ENCODE data around the gene BTBD1. TPM values are rescaled to one million over a fixed set of nuclear protein-coding genes. Genes with fewer than 3 reads are reported as not detected.
"Not testable (repeated sequence)": the region's sequence is repeated elsewhere in the genome, so short reads cannot be mapped to it uniquely, and the experiment has no call there.

BTBD1 gene
- total RNA-seq, 1 donor from 2014 or later: 60.3 TPM

DNA sequence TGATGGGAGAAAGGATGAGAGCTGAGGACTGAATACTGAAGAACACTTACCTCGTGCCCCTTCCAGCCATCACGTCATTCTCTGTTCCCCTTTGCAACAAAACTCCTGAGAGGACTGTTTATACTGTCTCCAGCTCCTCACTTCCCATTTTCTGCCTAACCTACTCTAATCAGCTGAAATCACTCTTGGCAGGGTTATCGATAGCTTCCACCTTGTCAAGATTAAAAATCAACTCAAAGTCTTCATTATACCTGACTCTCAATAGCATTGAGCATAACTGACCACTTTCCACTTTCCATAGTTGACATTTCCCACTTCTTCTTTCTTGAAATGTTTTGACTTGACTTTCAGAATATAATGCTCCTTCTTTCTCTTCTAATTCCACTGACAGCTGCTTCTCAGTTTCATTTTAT is 4.3 kb downstream of the BTBD1 start:
- intact Hi-C loops (cut with micrococcal nuclease): loop anchor here (2.0 kb wide), 1 partner anchor 14 kb away; no protein-coding TSS in a partner anchor

DNA sequence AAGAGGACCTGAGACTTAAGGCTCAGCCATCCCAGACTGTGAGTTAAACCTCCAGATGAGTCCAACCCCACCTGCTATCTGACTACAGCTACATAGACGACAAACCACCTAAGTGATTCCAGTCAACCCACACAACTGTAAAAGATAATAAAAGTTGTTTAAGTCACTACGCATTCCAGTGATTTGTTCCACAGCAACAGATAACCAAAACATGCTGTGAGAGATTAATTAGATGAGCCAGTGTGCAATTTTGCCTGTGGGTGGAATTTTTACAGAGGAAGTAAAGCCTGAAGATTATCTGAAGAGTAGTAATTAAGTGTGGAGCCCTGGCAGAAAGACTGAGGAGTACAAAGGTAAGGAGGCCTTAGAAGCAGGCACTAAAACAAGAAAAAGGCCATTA is 5.4 kb downstream of the BTBD1 start:
- intact Hi-C loops (cut with micrococcal nuclease): loop anchor here (2.0 kb wide), 1 partner anchor 13 kb away; no protein-coding TSS in a partner anchor

DNA sequence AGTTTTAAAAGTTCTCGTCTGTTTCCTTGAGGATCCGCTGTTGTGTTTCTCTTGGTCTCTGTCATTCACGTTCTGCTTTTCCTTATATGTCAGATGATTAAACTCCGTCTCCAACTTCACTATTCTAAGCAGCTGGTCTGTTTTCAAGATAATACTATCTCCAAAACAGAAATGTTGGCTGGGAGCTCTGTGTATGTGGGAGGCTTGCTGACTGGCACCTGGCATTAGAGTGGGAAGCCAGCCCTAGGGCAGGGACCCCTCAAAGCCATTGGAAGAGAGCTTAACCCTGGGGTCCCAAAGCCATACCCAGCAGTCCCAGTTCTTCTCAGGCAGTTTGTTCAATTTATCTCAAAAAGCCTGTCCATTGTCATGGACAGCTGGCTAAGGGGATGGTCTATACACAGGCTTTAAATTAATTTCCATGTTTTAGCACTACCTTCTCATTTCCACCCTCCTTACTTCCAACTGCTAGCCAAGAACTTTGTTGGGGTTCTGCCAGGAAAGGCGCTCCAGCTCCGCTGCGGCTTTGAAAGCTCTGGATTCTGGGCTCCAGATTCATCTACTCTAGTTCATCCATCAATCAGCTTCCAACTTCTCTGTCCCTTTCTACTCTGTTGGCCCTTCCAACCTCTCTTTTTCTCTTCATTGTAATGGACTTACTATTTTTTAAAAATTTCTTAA is 9.2 kb downstream of the BTBD1 start:
- intact Hi-C loops (cut with micrococcal nuclease): no loop called here

- intact Hi-C loops (cut with micrococcal nuclease): no loop called here
These were observed 10.1 kb downstream of the BTBD1 start for GRCh38 chr15:83057002-83057401.

DNA sequence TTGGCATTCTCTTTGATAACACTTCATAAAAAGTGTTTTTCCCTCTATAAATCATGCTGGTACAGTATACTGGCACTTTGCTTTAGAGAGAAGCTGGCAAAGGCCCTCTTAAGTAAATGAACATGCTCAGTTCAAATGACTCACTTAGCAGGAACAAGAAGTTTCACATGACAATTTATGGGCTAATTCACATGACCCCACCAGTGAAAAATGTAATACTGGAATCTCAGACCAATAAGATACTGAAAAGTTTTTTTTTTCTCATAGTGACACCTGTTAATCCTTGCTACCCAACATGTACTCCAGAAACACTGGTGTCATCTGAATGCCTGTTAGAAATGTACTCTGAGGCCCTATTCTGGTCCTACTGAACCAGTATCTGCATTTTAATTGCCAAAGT is 13.9 kb downstream of the BTBD1 start:
- intact Hi-C loops (cut with micrococcal nuclease): no loop called here

DNA sequence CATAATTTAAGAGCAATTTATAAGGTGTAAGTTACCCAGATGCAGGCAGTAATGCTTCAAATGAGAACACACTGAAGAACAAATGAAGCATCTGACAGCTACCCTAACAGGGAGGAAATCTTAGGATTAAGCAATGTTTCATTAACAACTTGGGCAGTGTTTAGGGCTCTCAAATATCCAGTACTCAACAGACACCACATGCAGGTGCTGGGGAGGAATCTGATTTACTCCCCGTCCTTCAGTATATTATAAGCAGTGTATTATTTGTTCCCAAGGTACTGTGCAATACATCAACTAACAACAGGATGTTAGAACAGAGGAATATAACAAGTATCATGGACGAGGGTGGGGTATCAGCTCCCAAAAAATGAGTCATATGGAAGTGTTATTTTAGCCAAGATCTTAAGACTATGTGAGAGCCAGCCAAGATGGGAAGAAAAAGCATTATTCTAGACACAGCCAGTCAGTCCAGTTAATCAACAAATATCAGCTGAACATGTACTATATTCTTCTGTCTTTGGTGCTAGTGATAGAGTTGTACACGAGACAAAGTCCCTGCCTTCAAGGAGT is 20.4 kb downstream of the BTBD1 start:
- intact Hi-C loops (cut with micrococcal nuclease): no loop called here

DNA sequence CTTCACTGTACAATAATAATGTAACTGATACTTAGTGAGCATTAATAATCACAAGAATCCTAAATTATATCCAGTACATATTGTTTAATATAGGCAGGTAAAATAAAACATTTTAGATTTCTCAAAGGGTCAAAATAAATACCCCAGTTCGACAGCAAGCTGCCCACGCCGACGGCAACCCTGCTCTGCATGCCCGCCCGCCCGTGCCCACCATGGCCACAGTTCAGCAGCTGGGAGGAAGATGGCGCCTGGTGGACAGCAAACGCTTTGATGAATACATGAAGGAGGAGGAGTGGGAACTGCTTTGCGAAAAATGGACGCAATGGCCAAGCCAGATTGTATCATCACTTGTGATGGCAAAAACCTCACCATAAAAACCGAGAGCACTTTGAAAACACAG is 22.9 kb downstream of the BTBD1 start:
- intact Hi-C loops (cut with micrococcal nuclease): no loop called here

DNA sequence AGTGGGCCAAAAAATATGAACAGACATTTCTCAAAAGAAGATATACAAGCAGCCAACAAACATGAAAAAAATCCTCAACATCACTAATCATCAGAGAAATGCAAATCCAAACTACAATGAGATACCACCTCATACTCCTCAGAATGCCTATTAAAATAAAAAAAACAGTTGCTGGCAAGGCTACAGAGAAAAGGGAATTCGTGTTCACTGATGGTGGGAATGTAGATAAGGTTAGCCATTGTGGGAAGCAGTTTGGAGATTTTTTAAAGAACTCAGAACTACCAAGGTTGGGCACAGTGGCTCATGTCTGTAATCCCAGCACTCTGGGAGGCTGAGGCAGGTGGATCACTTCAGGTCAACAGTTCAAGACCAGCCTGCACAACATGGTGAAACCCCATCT is 27.8 kb downstream of the BTBD1 start:
- intact Hi-C loops (cut with micrococcal nuclease): no loop called here

GRCh38 chr15:83036253-83036652 is 30.8 kb downstream of the BTBD1 start:
- intact Hi-C loops (cut with micrococcal nuclease): no loop called here

DNA sequence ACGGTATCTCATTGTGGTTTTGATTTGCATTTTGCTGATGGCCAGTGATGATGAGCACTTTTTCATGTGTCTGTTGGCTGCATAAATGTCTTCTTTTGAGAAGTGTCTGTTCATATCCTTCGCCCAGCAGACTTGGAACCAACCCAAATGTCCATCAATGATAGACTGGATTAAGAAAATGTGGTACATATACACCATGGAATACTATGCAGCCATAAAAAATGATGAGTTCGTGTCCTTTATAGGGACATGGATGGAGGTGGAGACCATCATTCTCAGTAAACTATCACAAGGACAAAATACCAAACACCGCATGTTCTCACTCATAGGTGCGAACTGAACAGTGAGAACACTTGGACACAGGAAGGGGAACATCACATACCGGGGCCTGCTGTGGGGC is 35.8 kb downstream of the BTBD1 start:
- intact Hi-C loops (cut with micrococcal nuclease): not testable (repeated sequence)

- intact Hi-C loops (cut with micrococcal nuclease): no loop called here
These were observed 37.0 kb downstream of the BTBD1 start for GRCh38 chr15:83030021-83030420.

- intact Hi-C loops (cut with micrococcal nuclease): no loop called here
These were observed 48.6 kb downstream of the BTBD1 start for GRCh38 chr15:83018436-83018835.

- intact Hi-C loops (cut with micrococcal nuclease): no loop called here
These were observed 50.1 kb downstream of the BTBD1 start for GRCh38 chr15:83016906-83017305.

DNA sequence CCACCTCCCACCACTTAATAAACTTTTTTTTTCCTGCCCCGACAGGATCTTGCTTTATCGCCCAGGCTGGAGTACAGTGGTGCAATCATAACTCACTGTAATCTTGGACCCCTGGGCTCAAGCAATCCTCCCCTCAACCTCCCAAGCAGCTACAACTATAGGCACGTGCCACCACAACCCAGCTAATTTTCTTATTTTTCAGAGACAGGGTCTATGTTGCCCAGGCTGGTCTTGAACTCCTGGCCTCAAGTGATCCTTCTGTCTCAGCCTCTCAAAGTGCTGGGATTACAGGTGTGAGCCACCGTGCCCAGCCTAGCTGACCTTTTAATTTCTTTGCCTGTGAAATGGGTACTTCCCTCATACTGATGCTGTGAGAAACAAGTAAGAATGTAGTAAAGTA is 51.7 kb downstream of the BTBD1 start:
- intact Hi-C loops (cut with micrococcal nuclease): no loop called here

DNA sequence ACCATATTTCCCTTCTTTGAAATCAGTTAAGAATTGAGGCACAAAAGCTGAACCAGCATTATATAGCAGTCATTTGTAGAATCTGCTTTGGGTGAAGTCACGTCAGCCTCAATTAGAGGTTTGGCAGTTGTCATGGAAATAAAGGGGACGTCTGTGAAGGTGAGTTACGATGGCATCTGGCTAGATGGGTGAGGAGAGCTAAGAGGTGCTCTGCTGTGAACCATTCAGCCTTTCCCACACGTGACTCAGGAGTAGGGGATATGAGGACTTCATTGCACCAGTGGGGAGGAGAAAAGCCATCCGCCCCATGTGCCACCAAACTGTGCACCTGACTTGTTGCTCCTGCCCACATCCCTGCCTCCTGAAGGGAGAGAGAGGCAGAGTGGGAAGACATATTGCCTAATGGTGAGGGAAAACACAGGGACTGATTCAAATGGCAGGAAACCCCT is 52.8 kb downstream of the BTBD1 start:
- intact Hi-C loops (cut with micrococcal nuclease): no loop called here

DNA sequence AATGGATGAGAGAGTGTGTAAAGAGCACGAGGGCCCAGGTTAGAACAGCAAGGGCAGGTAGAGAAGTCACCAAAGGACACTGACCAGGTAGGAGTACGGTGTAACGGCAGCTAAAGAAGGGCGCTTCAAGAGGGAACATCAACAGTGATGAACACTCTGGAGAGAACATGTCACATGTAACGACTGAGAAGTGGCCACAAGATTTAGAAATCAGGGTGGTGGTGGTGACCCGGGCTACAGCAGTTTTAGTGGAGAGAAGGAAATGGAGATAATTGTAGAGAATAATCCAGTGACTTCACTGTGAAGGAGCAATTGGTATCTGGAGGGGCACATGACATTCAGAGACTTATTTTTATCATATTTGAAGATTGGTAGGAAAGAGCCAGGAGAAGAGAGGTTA is 54.4 kb downstream of the BTBD1 start:
- intact Hi-C loops (cut with micrococcal nuclease): no loop called here

DNA sequence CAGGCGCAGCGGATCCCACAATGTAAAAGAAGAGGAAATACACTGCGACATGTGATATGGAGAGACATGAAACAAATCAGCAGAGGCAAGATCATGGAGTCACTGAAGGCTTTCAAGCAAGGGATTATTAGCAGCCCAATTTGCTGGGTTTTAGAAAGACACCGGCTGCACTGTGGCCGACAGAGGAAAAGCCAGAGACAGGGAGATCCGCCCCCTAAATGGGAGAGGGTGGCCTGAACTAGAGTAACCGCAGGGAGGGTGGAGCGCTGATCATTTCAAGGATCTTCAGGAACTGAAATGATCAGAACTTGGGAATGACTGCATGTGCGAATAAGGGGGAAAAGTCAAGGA is 55.0 kb downstream of the BTBD1 start:
- intact Hi-C loops (cut with micrococcal nuclease): no loop called here

GRCh38 chr15:83011271-83012075 is 55.6 kb downstream of the BTBD1 start, which contains the start of gene C15orf40:
TSS of gene C15orf40 (minus strand) at chr15:83011639. CDS start at chr15:83011607, 32 bp downstream.
- intact Hi-C loops (cut with micrococcal nuclease): loop anchor here (1.0 kb wide), 11 partner anchors 11 to 471 kb away; partner anchors contain the start of genes AP3B2, RAMAC and RPS17

DNA sequence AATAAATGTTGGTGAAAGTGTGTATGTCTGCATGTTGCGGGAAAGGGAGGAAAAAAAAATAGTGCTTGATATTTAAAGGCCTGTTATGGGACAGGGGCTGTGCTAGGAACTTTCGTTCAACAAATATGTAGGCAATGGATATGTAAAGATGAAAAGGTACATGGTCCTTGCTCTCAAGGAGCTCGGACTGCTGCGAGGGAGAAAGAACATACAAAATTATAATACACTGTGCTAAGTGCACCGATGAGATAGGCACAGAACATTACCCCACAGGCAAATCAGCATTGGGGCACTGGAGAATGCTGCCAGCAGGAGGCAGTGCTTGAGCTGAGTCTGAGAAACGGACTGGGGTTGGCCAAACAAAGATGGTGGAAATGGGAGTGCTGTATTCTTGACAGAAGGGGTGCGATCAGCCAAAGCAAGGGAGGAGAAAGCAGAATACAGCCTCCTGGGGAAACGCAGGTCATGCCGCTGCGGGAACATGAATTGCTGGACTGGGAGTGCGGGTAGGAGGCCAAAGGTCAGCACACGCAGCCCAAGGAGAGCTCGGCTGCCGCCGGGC is 56.3 kb downstream of the BTBD1 start:
- intact Hi-C loops (cut with micrococcal nuclease): loop anchor here (1.0 kb wide), 11 partner anchors 10 to 470 kb away; partner anchors contain the start of genes AP3B2, RAMAC and RPS17

DNA sequence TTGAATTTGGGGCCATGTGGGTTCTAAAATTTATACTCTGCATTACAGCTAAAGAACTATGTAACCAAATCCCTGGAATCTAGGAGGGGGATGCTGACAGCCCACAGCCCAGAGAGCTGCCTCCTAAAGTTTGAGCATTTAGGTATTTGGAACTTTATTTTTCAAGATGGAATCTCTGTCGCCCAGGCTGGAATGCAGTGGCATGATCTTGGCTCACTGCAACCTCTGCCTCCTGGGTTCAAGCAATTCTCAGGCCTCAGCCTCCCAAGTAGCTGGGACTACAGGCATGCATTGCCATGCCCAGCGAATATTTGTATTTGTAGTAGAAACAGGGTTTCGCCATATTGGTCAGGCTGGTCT is 66.4 kb downstream of the BTBD1 start:
- intact Hi-C loops (cut with micrococcal nuclease): loop anchor here (1.0 to 2.0 kb wide), 9 partner anchors 11 to 470 kb away; partner anchors contain the start of genes C15orf40, RAMAC and RPS17

- intact Hi-C loops (cut with micrococcal nuclease): loop anchor here (1.0 to 2.0 kb wide), 9 partner anchors 11 to 469 kb away; partner anchors contain the start of genes C15orf40, RAMAC and RPS17
These were observed 67.0 kb downstream of the BTBD1 start for GRCh38 chr15:82999905-83000671.

Measured in T-helper 1 cell treated with Interleukin-12 subunit alpha and Interleukin-12 subunit beta and Interleukin-4 antibody, amounts not matched to agents 30 ng/mL and 1 ng/mL, for 36 hours (primary cell).